H1 (cell line): ENCODE measurements around the gene RPUSD4. TPM values are rescaled to one million over a fixed set of nuclear protein-coding genes. Genes with fewer than 3 reads are reported as not detected.

Experiments
- CTCF ChIA-PET: fragments of 300-600 bp; sonication (Branson Sonifier 250); formaldehyde crosslinking; loops from one replicate; lab custom pipeline; 2021; ENCODE audit not compliant: partially characterized antibody; lab: Charles Lee
- POLR2A ChIA-PET: fragments of 300-600 bp; sonication (Branson Sonifier 250); formaldehyde crosslinking; loops from one replicate; lab custom pipeline; 2021; ENCODE audit warnings: inconsistent platforms; ENCODE audit not compliant: partially characterized antibody; lab: Charles Lee
- DNase-seq, 2 experiments: peaks; one replicate each; pipeline versions ENCODE4 v3.0.0 to v3.0.0-alpha.2; 2010 to 2022; ENCODE audit warnings: low spot score in 2 of 2, low read depth in 1 of 2, mixed read lengths in 1 of 2
- FAIRE-seq: peaks from 2 replicates; lab custom pipeline; 2011; peaks lifted over from hg19 to GRCh38; lab: Jason Lieb, UNC
- H2AFZ ChIP-seq: 2 replicates; pipeline ENCODE4 v1.8.1; 2012; ENCODE audit warnings: low read length, inconsistent platforms
- H2AK5ac ChIP-seq: 2 replicates; pipeline ENCODE4 v1.6.1; 2013; ENCODE audit warnings: low read depth, low read length
- H2BK120ac ChIP-seq: replicated peaks from 2 replicates; pipeline ENCODE3; 2013; ENCODE audit warnings: low read depth, low read length, inconsistent platforms
- H2BK12ac ChIP-seq: 2 replicates; pipeline ENCODE4 v1.6.1; 2013; ENCODE audit warnings: low read depth, low read length
- H2BK15ac ChIP-seq: 2 replicates; pipeline ENCODE4 v1.6.1; 2013; ENCODE audit warnings: low read length
- H2BK20ac ChIP-seq: 2 replicates; pipeline ENCODE4 v1.6.1; 2013; ENCODE audit warnings: low read length
- H2BK5ac ChIP-seq: 2 replicates; pipeline ENCODE4 v1.6.1; 2013; ENCODE audit warnings: low read depth, low read length
- H3K14ac ChIP-seq: 2 replicates; pipeline ENCODE4 v1.6.1; 2013; ENCODE audit warnings: inconsistent platforms; ENCODE audit not compliant: insufficient read length
- H3K18ac ChIP-seq: 2 replicates; pipeline ENCODE4 v1.6.1; 2013; ENCODE audit warnings: low read length; ENCODE audit errors: extremely low read depth
- H3K23ac ChIP-seq: 2 replicates; pipeline ENCODE4 v1.6.1; 2013; ENCODE audit warnings: inconsistent platforms; ENCODE audit not compliant: insufficient read length
- H3K23me2 ChIP-seq: 2 replicates; pipeline ENCODE4 v1.6.1; 2013; ENCODE audit warnings: low read depth, low read length
- H3K27ac ChIP-seq: 2 replicates; pipeline ENCODE4 v1.6.1; 2011; ENCODE audit warnings: low read depth, low read length, inconsistent platforms
- H3K27me3 ChIP-seq, 4 experiments: replicated peaks in 1 of 4; 1 replicate in 1 of 4; 2 replicates in 3 of 4; pipeline versions ENCODE4 v1.6.1 to v1.8.1; 2011 to 2013; ENCODE audit warnings: low read length in 3 of 4, mild to moderate bottlenecking in 3 of 4, inconsistent platforms in 2 of 4, mixed read lengths in 2 of 4, moderate library complexity in 1 of 4; ENCODE audit not compliant: control insufficient read depth in 3 of 4, insufficient read depth in 3 of 4; ENCODE audit errors: extremely low read depth in 1 of 4
- H3K36me3 ChIP-seq, 4 experiments: 2 replicates each; pipeline versions ENCODE4 v1.6.1 to v1.8.1; 2011 to 2013; ENCODE audit warnings: mild to moderate bottlenecking in 4 of 4, low read length in 3 of 4, moderate library complexity in 2 of 4, control low read depth in 1 of 4, inconsistent platforms in 1 of 4; ENCODE audit not compliant: insufficient read depth in 4 of 4, control insufficient read depth in 2 of 4
- H3K4ac ChIP-seq: replicated peaks from 2 replicates; pipeline ENCODE3; 2013; ENCODE audit warnings: low read length, low read depth, mixed read lengths, inconsistent platforms; ENCODE audit not compliant: insufficient read length
- H3K4me1 ChIP-seq, 4 experiments: replicated peaks in 1 of 4; 1 replicate in 1 of 4; 2 replicates in 3 of 4; pipeline versions ENCODE4 v1.6.1 to v1.8.1; 2011 to 2013; ENCODE audit warnings: low read length in 3 of 4, inconsistent platforms in 2 of 4, mixed read lengths in 1 of 4; ENCODE audit not compliant: insufficient read depth in 4 of 4, control insufficient read depth in 3 of 4
- H3K4me2 ChIP-seq, 2 experiments: 2 replicates each; pipeline versions ENCODE4 v1.6.1 to v1.8.1; 2011 to 2013; ENCODE audit warnings: low read depth in 2 of 2, low read length in 2 of 2, control low read depth in 1 of 2, inconsistent platforms in 1 of 2, mild to moderate bottlenecking in 1 of 2; ENCODE audit not compliant: insufficient read depth in 1 of 2
- H3K4me3 ChIP-seq, 4 experiments: fragments of 200-600, 300-600 bp in 1 of 4; sonication (generic), shearing (Covaris generic), sonication (Bioruptor Twin) in 1 of 4; 2 replicates each; pipeline versions ENCODE4 v1.5.1 to v1.8.1; 2011 to 2016; ENCODE audit warnings: low read length in 4 of 4, low read depth in 3 of 4, control low read depth in 2 of 4, inconsistent platforms in 2 of 4, mild to moderate bottlenecking in 2 of 4, mixed read lengths in 1 of 4, moderate library complexity in 1 of 4; ENCODE audit not compliant: insufficient read depth in 2 of 4; ENCODE audit errors: extremely low read depth in 1 of 4
- H3K56ac ChIP-seq: replicated peaks from 2 replicates; pipeline ENCODE3; 2013; ENCODE audit warnings: low read depth, mild to moderate bottlenecking, mixed read lengths, low read length, inconsistent platforms; ENCODE audit not compliant: insufficient read length
- H3K79me1 ChIP-seq: 2 replicates; pipeline ENCODE4 v1.6.1; 2013; ENCODE audit warnings: low read depth, low read length, control low read depth
- H3K79me2 ChIP-seq, 2 experiments: 2 replicates each; pipeline versions ENCODE4 v1.6.1 to v1.8.1; 2012 to 2013; ENCODE audit warnings: low read length in 2 of 2, mild to moderate bottlenecking in 2 of 2, inconsistent platforms in 1 of 2; ENCODE audit not compliant: insufficient read depth in 2 of 2, control insufficient read depth in 1 of 2
- H3K9ac ChIP-seq, 4 experiments: replicated peaks in 1 of 4; 1 replicate in 1 of 4; 2 replicates in 3 of 4; pipeline versions ENCODE4 v1.6.1 to v1.8.1; 2011 to 2013; ENCODE audit warnings: low read depth in 3 of 4, low read length in 3 of 4, control low read depth in 2 of 4, mild to moderate bottlenecking in 2 of 4, moderate library complexity in 2 of 4, inconsistent platforms in 1 of 4; ENCODE audit errors: extremely low read depth in 1 of 4
- H3K9me3 ChIP-seq, 2 experiments: 2 replicates each; pipeline versions ENCODE4 v1.6.1 to v1.8.1; 2012 to 2013; ENCODE audit warnings: mild to moderate bottlenecking in 2 of 2, moderate library complexity in 2 of 2, control low read depth in 1 of 2, inconsistent platforms in 1 of 2, low read depth in 1 of 2, low read length in 1 of 2, mixed read lengths in 1 of 2; ENCODE audit not compliant: insufficient read depth in 2 of 2
- H4K20me1 ChIP-seq, 2 experiments: replicated peaks in 1 of 2; 2 replicates each; pipeline versions ENCODE3 to v1.8.1; 2011 to 2013; ENCODE audit warnings: inconsistent platforms in 2 of 2, low read length in 2 of 2, mild to moderate bottlenecking in 1 of 2; ENCODE audit not compliant: insufficient read depth in 2 of 2, control insufficient read depth in 1 of 2
- H4K5ac ChIP-seq: 2 replicates; pipeline ENCODE4 v1.6.1; 2013; ENCODE audit warnings: low read length, low read depth, mixed read lengths, inconsistent platforms; ENCODE audit not compliant: insufficient read length
- H4K8ac ChIP-seq: 2 replicates; pipeline ENCODE4 v1.8.0; 2013; ENCODE audit warnings: mild to moderate bottlenecking, moderate library complexity, low read length, inconsistent platforms; ENCODE audit not compliant: insufficient read depth; ENCODE audit errors: extremely low read depth
- H4K91ac ChIP-seq: replicated peaks from 2 replicates; pipeline ENCODE3; 2013; ENCODE audit warnings: low read length, mixed read lengths, inconsistent platforms; ENCODE audit not compliant: insufficient read length
- BACH1 ChIP-seq: IDR thresholded peaks from 2 replicates; pipeline ENCODE4 v1.6.1; 2012; ENCODE audit warnings: low read length, improper control_type of control experiment
- CHD2 ChIP-seq: IDR thresholded peaks from 2 replicates; pipeline ENCODE4 v1.6.1; 2012; ENCODE audit warnings: low read length, improper control_type of control experiment
- FOSL1 ChIP-seq: IDR thresholded peaks from 2 replicates; pipeline ENCODE4 v1.6.1; 2011; ENCODE audit warnings: mild to moderate bottlenecking, low read depth, low read length, moderate library complexity; ENCODE audit not compliant: insufficient read depth
- KDM5A ChIP-seq: fragments of 200-600 bp; IDR thresholded peaks from 2 replicates; pipeline ENCODE4 v1.7.1; 2012; ENCODE audit warnings: mild to moderate bottlenecking, low read length, inconsistent platforms, mixed read lengths
- NANOG ChIP-seq: IDR thresholded peaks from 2 replicates; pipeline ENCODE4 v1.6.1; 2011; ENCODE audit warnings: low read length, low read depth, mild to moderate bottlenecking, inconsistent platforms; ENCODE audit not compliant: insufficient read depth, poor library complexity, severe bottlenecking
- NRF1 ChIP-seq: IDR thresholded peaks from 2 replicates; pipeline ENCODE4 v1.6.1; 2011; ENCODE audit warnings: mild to moderate bottlenecking, low read depth, low read length, improper control_type of control experiment
- POLR2AphosphoS5 ChIP-seq: IDR thresholded peaks from 2 replicates; pipeline ENCODE4 v1.6.1; 2011; ENCODE audit warnings: low read depth, low read length
- RFX5 ChIP-seq: IDR thresholded peaks from 2 replicates; pipeline ENCODE4 v1.6.1; 2011; ENCODE audit warnings: low read depth, low read length, improper control_type of control experiment, borderline replicate concordance
- SIN3A ChIP-seq, 2 experiments: IDR thresholded peaks in 1 of 2; conservative IDR thresholded peaks in 1 of 2; 2 replicates each; pipeline ENCODE4 v1.6.1; 2011 to 2012; ENCODE audit warnings: low read length in 2 of 2, improper control_type of control experiment in 1 of 2, low read depth in 1 of 2, mild to moderate bottlenecking in 1 of 2
- SP2 ChIP-seq: IDR thresholded peaks from 2 replicates; pipeline ENCODE4 v1.6.1; 2012; ENCODE audit warnings: mild to moderate bottlenecking, low read length, inconsistent platforms
- TAF1 ChIP-seq: IDR thresholded peaks from 2 replicates; pipeline ENCODE4 v1.6.1; 2011; ENCODE audit warnings: mild to moderate bottlenecking, low read depth, low read length
- TAF7 ChIP-seq: optimal IDR thresholded peaks from 2 replicates; pipeline ENCODE3; 2011; ENCODE audit warnings: low read depth, mild to moderate bottlenecking, inconsistent platforms, low read length, moderate library complexity, borderline replicate concordance
- TEAD4 ChIP-seq: IDR thresholded peaks from 2 replicates; pipeline ENCODE4 v1.6.1; 2012; ENCODE audit warnings: low read depth, low read length, inconsistent platforms, mixed read lengths
- WGBS, 2 experiments: shearing (Covaris generic) in 1 of 2; methylation state at CpG; one replicate each; pipeline versions ENCODE4 v1.1.6 to v1.1.7; 2013 to 2015; ENCODE audit warnings: low lambda C conversion rate in 2 of 2, mixed read lengths in 2 of 2, inconsistent platforms in 1 of 2, low coverage in 1 of 2, missing lambda C conversion rate in 1 of 2; ENCODE audit not compliant: insufficient replicate concordance in 2 of 2, insufficient coverage in 1 of 2, insufficient read length in 1 of 2; ENCODE audit errors: extremely low coverage in 1 of 2, missing lambda C conversion rate in 1 of 2; 5-methylcytosine and 5-hydroxymethylcytosine counted together
- polyA plus RNA-seq, 7 experiments: library from polyadenylated mRNA; depleted of rRNA in 3 of 7; stranded (reverse) in 5 of 7; unstranded in 2 of 7; fragments of >200 nt in 5 of 7; fragments of 200-250 nt in 2 of 7; gene quantifications; 1 replicate in 5 of 7; 2 replicates in 1 of 7; 4 replicates in 1 of 7; pipeline versions ENCODE4 v1.2.1 to v1.2.3, GENCODE V29; 2011 to 2013; ENCODE audit warnings: missing spikeins in 2 of 7, mixed read lengths in 2 of 7
- total RNA-seq: library from RNA; stranded (reverse); fragmentation: NEBNext Ultra II Directional; extraction: Animal tissue kit (Norgen Biotek cat#: 25700); gene quantifications from 2 replicates; pipeline ENCODE4 v1.2.1, GENCODE V29; 2021
- TF ChIP-seq, protein P1 (sequence below): IDR thresholded peaks from 2 replicates; pipeline ENCODE4 v1.6.1; 2011; ENCODE audit warnings: low read length, improper control_type of control experiment

Gene RPUSD4
- total and polyA plus RNA-seq, 2 of the 8 experiments (the other 6 are each of a cell fraction or from before 2014, with no cell fraction given) = 36.1 to 50.7 TPM

DNA sequence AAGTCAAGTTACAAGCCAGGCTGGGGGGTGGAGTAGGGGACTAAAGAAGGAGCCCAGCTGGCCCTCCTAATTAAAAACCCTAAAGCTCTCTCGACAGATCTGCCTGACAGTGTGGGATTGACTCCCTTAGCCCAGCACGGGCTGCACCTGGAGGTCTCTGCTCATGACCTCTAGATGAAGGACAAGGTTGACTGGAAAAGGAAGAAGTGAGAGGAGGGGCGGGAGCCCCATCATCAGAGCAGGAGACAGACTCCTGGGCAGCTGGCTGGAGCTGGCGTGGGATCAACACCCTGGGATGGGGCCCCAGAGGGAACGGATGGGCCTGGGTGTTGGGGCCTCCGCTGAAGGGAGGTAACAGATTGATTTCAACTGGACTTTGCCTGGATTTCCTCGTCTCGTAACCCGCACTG lies 46.1 kb downstream of the RPUSD4 start:
- POLR2A ChIA-PET = interaction anchor here (0.7 kb wide), 1 partner anchor 9 kb away, joined by 3 read pairs; no protein-coding TSS in a partner anchor
- no peaks in the 10 kb centered on the region for H3K79me1 ChIP-seq
- no peaks in the 10 kb centered on the region; a peak in 1 of 7 replicates for H3K27me3 ChIP-seq
- TF ChIP-seq SIN3A (conservative IDR thresholded peaks at IDR 0.05 in 1 of 2, IDR thresholded peaks at IDR 0.05 in 1 of 2; ENCODE audit: low read depth in 1 of 2, low read length in 2 of 2) (no peak), KDM5A (no peak), NRF1 (no peak), FOSL1 (no peak), CHD2 (no peak), RFX5 (no peak), SP2 (no peak), TEAD4 (no peak), NANOG (no peak), TAF7 (no peak), POLR2AphosphoS5 (no peak), TAF1 (no peak), BACH1 (no peak)
- TF ChIP-seq, protein P1, sequence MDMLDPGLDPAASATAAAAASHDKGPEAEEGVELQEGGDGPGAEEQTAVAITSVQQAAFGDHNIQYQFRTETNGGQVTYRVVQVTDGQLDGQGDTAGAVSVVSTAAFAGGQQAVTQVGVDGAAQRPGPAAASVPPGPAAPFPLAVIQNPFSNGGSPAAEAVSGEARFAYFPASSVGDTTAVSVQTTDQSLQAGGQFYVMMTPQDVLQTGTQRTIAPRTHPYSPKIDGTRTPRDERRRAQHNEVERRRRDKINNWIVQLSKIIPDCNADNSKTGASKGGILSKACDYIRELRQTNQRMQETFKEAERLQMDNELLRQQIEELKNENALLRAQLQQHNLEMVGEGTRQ = no peak

More for the DNA sequence above, 46.1 kb downstream of the RPUSD4 start:
- Histone ChIP-seq H3K9ac (no peak overlapping the region), H2BK120ac (no peak overlapping the region), H3K56ac (no peak overlapping the region), H3K23me2 (no peaks in the 10 kb centered on the region), H3K4ac (no peak overlapping the region), H4K5ac (no peak overlapping the region), H3K4me3 (no peak overlapping the region), H4K20me1 (no peaks in the 10 kb centered on the region), H2AK5ac (no peak overlapping the region), H3K79me2 (no peaks in the 10 kb centered on the region), H2BK12ac (no peak overlapping the region), H3K4me1 (peaks cover 10 to 23% (median 14%) of the 10 kb centered on the region in 4 experiments), H2BK15ac (no peak overlapping the region), H2BK20ac (no peak overlapping the region), H2BK5ac (no peak overlapping the region), H4K91ac (no peak overlapping the region), H4K8ac (no peak overlapping the region; the same call in 1 of the 2 replicates), H3K36me3 (no peaks in the 10 kb centered on the region), H3K4me2 (no peak overlapping the region), H3K14ac (no peak overlapping the region), H3K18ac (no peak overlapping the region), H3K23ac (no peak overlapping the region), H3K9me3 (no peaks in the 10 kb centered on the region), H2AFZ (no peak overlapping the region), H3K27ac (no peak overlapping the region)
- 76% methylated on average over 9 of the region's 9 CpGs; no CpG with 5 or more reads in 1 of the 2 experiments for WGBS, 2 experiments
- CTCF ChIA-PET = interaction anchor here (1.1 kb wide), 1 partner anchor 51 kb away, joined by 3 read pairs; no protein-coding TSS in a partner anchor
- DNase-seq (peak in 1 of 2 experiments; percentile 38), FAIRE-seq (no peak)
